ENCODE measurements around the gene AIG1. TPM values are rescaled to one million over a fixed set of nuclear protein-coding genes. Genes with fewer than 3 reads are reported as not detected.

Gene AIG1
- total RNA-seq, 1 donor from 2014 or later = 35.2 TPM

DNA sequence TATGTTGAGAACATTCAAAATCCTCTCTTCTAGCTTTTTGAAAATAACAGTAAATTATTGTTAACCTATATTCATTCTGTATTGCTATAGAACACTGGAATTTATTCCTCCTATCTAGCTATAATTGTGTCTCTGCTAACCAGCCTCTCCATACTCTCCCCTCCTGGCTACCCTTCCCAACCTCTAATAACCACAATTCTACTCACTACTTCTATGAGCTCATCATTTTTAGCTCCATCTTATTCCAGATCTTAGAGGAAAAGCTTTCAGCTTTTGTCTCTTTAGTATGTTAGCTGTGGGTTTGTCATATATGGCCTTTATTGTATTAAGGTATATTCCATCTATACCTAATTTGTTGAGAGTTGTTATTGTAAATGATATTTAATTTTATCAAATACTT lies 108.8 kb downstream of the AIG1 start:
- H3K4me1 ChIP-seq (ENCODE audit: insufficient read depth, low read length) = no peaks in the 10 kb centered on the region
- peaks cover 22% of the 10 kb centered on the region for H3K4me1 Mint-ChIP-seq (ENCODE audit: low read depth, unreplicated experiment)
- H3K9ac ChIP-seq (ENCODE audit: low read length) = no peak overlapping the region
- TF ChIP-seq, protein P1, sequence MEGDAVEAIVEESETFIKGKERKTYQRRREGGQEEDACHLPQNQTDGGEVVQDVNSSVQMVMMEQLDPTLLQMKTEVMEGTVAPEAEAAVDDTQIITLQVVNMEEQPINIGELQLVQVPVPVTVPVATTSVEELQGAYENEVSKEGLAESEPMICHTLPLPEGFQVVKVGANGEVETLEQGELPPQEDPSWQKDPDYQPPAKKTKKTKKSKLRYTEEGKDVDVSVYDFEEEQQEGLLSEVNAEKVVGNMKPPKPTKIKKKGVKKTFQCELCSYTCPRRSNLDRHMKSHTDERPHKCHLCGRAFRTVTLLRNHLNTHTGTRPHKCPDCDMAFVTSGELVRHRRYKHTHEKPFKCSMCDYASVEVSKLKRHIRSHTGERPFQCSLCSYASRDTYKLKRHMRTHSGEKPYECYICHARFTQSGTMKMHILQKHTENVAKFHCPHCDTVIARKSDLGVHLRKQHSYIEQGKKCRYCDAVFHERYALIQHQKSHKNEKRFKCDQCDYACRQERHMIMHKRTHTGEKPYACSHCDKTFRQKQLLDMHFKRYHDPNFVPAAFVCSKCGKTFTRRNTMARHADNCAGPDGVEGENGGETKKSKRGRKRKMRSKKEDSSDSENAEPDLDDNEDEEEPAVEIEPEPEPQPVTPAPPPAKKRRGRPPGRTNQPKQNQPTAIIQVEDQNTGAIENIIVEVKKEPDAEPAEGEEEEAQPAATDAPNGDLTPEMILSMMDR (IDR thresholded peaks at IDR 0.05; ENCODE audit: insufficient read depth, low read depth, low read length) = no peak
- no peak for TF ChIP-seq EZH2 (IDR thresholded peaks at IDR 0.05; ENCODE audit: insufficient read depth, low read length)
- H3K9me3 ChIP-seq (ENCODE audit: insufficient read depth, low read depth, low read length) = no peaks in the 10 kb centered on the region
- H3K9me3 Mint-ChIP-seq (ENCODE audit: unreplicated experiment) = peaks cover under 1% of the 10 kb centered on the region
- H3K79me2 ChIP-seq (ENCODE audit: insufficient read depth, low read length) = no peaks in the 10 kb centered on the region
- H4K20me1 ChIP-seq (ENCODE audit: insufficient read depth, low read length) = no peaks in the 10 kb centered on the region
- no peak overlapping the region for H3K4me3 Mint-ChIP-seq (ENCODE audit: unreplicated experiment)
- no peaks in the 10 kb centered on the region for H3K36me3 ChIP-seq (ENCODE audit: insufficient read depth, low read length)
- H3K4me2 ChIP-seq (ENCODE audit: low read length) = no peak overlapping the region
- no peak overlapping the region for H3K27ac ChIP-seq (ENCODE audit: low read depth, low read length)
- H2AFZ ChIP-seq (ENCODE audit: low read depth, low read length) = no peak overlapping the region
- no peak overlapping the region for H3K27ac Mint-ChIP-seq (ENCODE audit: unreplicated experiment)
- FAIRE-seq = no peak
- H3K36me3 Mint-ChIP-seq (ENCODE audit: low read depth, unreplicated experiment) = peaks cover 10% of the 10 kb centered on the region
- no peak for DNase-seq (ENCODE audit: low read depth)
- H3K4me3 ChIP-seq (ENCODE audit: insufficient read depth, low read depth, low read length) = no peak overlapping the region
- no peaks in the 10 kb centered on the region for H3K27me3 ChIP-seq (ENCODE audit: insufficient read depth, low read length)
- H3K27me3 Mint-ChIP-seq (ENCODE audit: low read depth, unreplicated experiment) = no peaks in the 10 kb centered on the region

DNA sequence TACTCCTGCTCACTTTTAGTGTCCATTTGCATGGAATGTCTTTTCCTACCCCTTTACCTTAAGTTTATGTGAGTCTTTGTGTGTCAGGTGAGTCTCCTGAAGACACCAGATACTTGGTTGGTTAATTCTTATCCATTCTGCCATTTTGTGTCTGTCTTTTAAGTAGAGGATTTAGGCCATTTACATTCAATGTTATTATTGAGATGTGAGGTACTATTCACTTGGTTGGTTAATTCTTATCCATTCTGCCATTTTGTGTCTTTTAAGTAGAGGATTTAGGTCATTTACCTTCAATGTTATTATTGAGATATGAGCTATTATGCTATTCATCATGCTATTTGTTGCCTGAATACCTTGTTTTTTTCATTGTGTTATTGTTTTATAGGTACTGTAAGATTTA lies 113.8 kb downstream of the AIG1 start:
- H3K79me2 ChIP-seq (ENCODE audit: insufficient read depth, low read length) = peaks cover 4% of the 10 kb centered on the region
- FAIRE-seq = peak; percentile 17
- H3K4me3 Mint-ChIP-seq (ENCODE audit: unreplicated experiment) = no peak overlapping the region
- no peak overlapping the region for H3K9ac ChIP-seq (ENCODE audit: low read length)
- no peaks in the 10 kb centered on the region for H4K20me1 ChIP-seq (ENCODE audit: insufficient read depth, low read length)
- TF ChIP-seq EZH2 (IDR thresholded peaks at IDR 0.05; ENCODE audit: insufficient read depth, low read length) = no peak
- TF ChIP-seq, protein P1 (IDR thresholded peaks at IDR 0.05; ENCODE audit: insufficient read depth, low read depth, low read length) = no peak
- H3K27me3 ChIP-seq (ENCODE audit: insufficient read depth, low read length) = no peaks in the 10 kb centered on the region
- no peaks in the 10 kb centered on the region for H3K9me3 ChIP-seq (ENCODE audit: insufficient read depth, low read depth, low read length)
- H3K36me3 Mint-ChIP-seq (ENCODE audit: low read depth, unreplicated experiment) = peaks cover 11% of the 10 kb centered on the region
- H3K27me3 Mint-ChIP-seq (ENCODE audit: low read depth, unreplicated experiment) = no peaks in the 10 kb centered on the region
- peaks cover 8% of the 10 kb centered on the region for H3K4me1 ChIP-seq (ENCODE audit: insufficient read depth, low read length)
- no peak overlapping the region for H3K4me3 ChIP-seq (ENCODE audit: insufficient read depth, low read depth, low read length)
- no peak overlapping the region for H2AFZ ChIP-seq (ENCODE audit: low read depth, low read length)
- H3K4me1 Mint-ChIP-seq (ENCODE audit: low read depth, unreplicated experiment) = peaks cover 18% of the 10 kb centered on the region
- no peaks in the 10 kb centered on the region for H3K36me3 ChIP-seq (ENCODE audit: insufficient read depth, low read length)
- no peak overlapping the region for H3K27ac Mint-ChIP-seq (ENCODE audit: unreplicated experiment)
- H3K4me2 ChIP-seq (ENCODE audit: low read length) = no peak overlapping the region
- H3K27ac ChIP-seq (ENCODE audit: low read depth, low read length) = no peak overlapping the region
- peaks cover 7% of the 10 kb centered on the region for H3K9me3 Mint-ChIP-seq (ENCODE audit: unreplicated experiment)
- no peak for DNase-seq (ENCODE audit: low read depth)

DNA sequence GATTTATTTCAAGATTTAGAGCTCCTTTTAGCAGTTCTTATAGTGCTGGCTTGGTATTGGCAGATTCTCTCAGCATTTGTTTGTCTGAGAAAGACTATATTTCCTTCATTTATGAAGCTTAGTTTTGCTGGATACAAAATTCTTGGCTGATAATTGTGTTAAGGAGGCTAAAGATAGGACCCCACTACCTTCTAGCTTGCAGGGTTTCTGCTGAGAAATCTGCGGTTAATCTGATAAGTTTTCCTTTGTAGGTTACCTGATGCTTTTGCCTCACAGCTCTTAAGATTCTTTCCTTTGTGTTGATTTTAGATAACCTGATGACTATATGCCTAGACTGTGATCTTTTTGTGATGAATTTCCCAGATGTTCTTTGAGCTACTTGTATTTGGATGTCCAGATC lies 114.3 kb downstream of the AIG1 start:
- peaks cover 11% of the 10 kb centered on the region for H3K36me3 Mint-ChIP-seq (ENCODE audit: low read depth, unreplicated experiment)
- FAIRE-seq = no peak
- TF ChIP-seq, protein P1 (IDR thresholded peaks at IDR 0.05; ENCODE audit: insufficient read depth, low read depth, low read length) = no peak
- TF ChIP-seq EZH2 (IDR thresholded peaks at IDR 0.05; ENCODE audit: insufficient read depth, low read length) = no peak

More for the DNA sequence above, 114.3 kb downstream of the AIG1 start:
- peaks cover 7% of the 10 kb centered on the region for H3K9me3 Mint-ChIP-seq (ENCODE audit: unreplicated experiment)
- Histone ChIP-seq H3K9ac (ENCODE audit: low read length) (no peak overlapping the region), H3K79me2 (ENCODE audit: insufficient read depth, low read length) (peaks cover 4% of the 10 kb centered on the region), H3K9me3 (ENCODE audit: insufficient read depth, low read depth, low read length) (no peaks in the 10 kb centered on the region), H3K4me3 (ENCODE audit: insufficient read depth, low read depth, low read length) (no peak overlapping the region), H3K36me3 (ENCODE audit: insufficient read depth, low read length) (no peaks in the 10 kb centered on the region), H3K27me3 (ENCODE audit: insufficient read depth, low read length) (no peaks in the 10 kb centered on the region), H3K27ac (ENCODE audit: low read depth, low read length) (no peak overlapping the region), H2AFZ (ENCODE audit: low read depth, low read length) (no peak overlapping the region), H3K4me1 (ENCODE audit: insufficient read depth, low read length) (peaks cover 8% of the 10 kb centered on the region), H4K20me1 (ENCODE audit: insufficient read depth, low read length) (no peaks in the 10 kb centered on the region), H3K4me2 (ENCODE audit: low read length) (no peak overlapping the region)
- no peak overlapping the region for H3K4me3 Mint-ChIP-seq (ENCODE audit: unreplicated experiment)
- H3K27ac Mint-ChIP-seq (ENCODE audit: unreplicated experiment) = no peak overlapping the region
- DNase-seq (ENCODE audit: low read depth) = no peak
- peaks cover 18% of the 10 kb centered on the region for H3K4me1 Mint-ChIP-seq (ENCODE audit: low read depth, unreplicated experiment)
- H3K27me3 Mint-ChIP-seq (ENCODE audit: low read depth, unreplicated experiment) = no peaks in the 10 kb centered on the region
